Colonic mucosa (tissue), 4 donors: ENCODE measurements around the gene MDK. TPM values are rescaled to one million over a fixed set of nuclear protein-coding genes. Genes with fewer than 3 reads are reported as not detected.

Experiments
- DNase-seq: peaks from one replicate; pipeline ENCODE4 v3.0.0-alpha.2; 2020
- H3K27ac ChIP-seq: fragments of 200-600 bp; one replicate; pipeline ENCODE4 v1.8.0; 2021
- H3K27me3 ChIP-seq: fragments of 200-600 bp; one replicate; pipeline ENCODE4 v1.8.0; 2021
- H3K36me3 ChIP-seq: fragments of 200-600 bp; one replicate; pipeline ENCODE4 v1.8.0; 2021
- H3K4me1 ChIP-seq: fragments of 200-600 bp; one replicate; pipeline ENCODE4 v1.8.0; 2021; ENCODE audit warnings: mild to moderate bottlenecking
- H3K4me3 ChIP-seq: fragments of 200-600 bp; one replicate; pipeline ENCODE4 v1.8.0; 2021
- H3K9ac ChIP-seq, 2 donors: one replicate each; pipeline ENCODE4 v1.7.0; 2013; ENCODE audit warnings: control low read depth in 2 of 2, low read depth in 2 of 2, low read length in 2 of 2
- H3K9me3 ChIP-seq: fragments of 200-600 bp; one replicate; pipeline ENCODE4 v1.8.0; 2021
- intact Hi-C: fragments of 100-400 bp; cut with DNase I; formaldehyde crosslinking; loops from one replicate; pipeline ENCODE4 v1.14.1; 2022
- total RNA-seq, 2 donors: library from RNA; stranded (reverse); fragmentation: NEBNext Ultra II Directional in 1 of 2; extraction: Animal tissue kit (Norgen Biotek cat#: 25700) in 1 of 2; gene quantifications; one replicate each; pipeline ENCODE4 v1.2.1, GENCODE V29; 2021
- TF ChIP-seq, protein P1 (sequence below): fragments of 200-600 bp; IDR thresholded peaks from one replicate; pipeline ENCODE4 v1.8.0; 2022; ENCODE audit warnings: antibody characterized with exemption, mild to moderate bottlenecking
- donor health status: healthy.
- donor health status: DM: no; HTN: no; CAD: no.
- donor health status: DM: no; HTN: no; CAD: no.

The MDK gene
- total RNA-seq, 2 donors from 2014 or later = 80.4 to 98.9 TPM

DNA sequence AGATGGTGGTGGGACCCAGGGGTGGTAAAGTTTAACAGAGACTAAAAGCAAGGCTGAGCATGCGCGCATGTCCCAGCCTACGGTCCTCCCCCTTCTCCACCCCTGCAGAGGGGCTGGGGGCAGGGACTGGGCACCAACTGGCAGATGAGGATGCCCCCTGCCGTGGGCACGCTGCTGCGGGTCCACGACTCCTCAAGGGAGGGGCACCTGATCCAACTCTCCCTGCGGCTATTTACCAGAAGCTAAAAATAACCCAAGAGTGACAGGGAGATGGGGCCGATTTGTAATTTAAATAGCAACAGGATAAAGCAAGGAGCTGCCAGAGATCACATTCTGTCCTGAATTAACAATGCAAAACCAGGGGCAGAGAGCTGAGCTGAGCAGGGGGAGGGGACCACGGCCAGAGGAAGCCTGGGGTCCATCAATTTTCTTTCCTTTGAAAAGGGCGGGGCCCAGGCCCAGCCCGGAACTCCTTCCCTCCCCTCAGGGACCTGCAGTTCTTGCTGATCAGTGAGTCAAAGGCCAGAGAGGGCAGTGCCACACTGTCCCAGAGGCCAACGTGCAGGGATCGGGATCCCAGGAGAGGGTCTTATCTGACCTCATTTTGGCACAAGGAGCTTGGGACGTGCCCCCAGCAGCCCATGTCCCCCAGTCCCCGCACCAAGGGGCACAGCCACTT, 42.3 kb upstream of the MDK start:
- no peak overlapping the region for H3K27ac ChIP-seq
- DNase-seq = no peak
- no peaks in the 10 kb centered on the region for H3K36me3 ChIP-seq
- peaks cover 2% of the 10 kb centered on the region for H3K27me3 ChIP-seq
- intact Hi-C loops = no loop called here
- TF ChIP-seq, protein P1, sequence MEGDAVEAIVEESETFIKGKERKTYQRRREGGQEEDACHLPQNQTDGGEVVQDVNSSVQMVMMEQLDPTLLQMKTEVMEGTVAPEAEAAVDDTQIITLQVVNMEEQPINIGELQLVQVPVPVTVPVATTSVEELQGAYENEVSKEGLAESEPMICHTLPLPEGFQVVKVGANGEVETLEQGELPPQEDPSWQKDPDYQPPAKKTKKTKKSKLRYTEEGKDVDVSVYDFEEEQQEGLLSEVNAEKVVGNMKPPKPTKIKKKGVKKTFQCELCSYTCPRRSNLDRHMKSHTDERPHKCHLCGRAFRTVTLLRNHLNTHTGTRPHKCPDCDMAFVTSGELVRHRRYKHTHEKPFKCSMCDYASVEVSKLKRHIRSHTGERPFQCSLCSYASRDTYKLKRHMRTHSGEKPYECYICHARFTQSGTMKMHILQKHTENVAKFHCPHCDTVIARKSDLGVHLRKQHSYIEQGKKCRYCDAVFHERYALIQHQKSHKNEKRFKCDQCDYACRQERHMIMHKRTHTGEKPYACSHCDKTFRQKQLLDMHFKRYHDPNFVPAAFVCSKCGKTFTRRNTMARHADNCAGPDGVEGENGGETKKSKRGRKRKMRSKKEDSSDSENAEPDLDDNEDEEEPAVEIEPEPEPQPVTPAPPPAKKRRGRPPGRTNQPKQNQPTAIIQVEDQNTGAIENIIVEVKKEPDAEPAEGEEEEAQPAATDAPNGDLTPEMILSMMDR = no peak
- no peak overlapping the region for H3K9ac ChIP-seq
- no peaks in the 10 kb centered on the region for H3K9me3 ChIP-seq
- H3K4me3 ChIP-seq = no peak overlapping the region
- no peaks in the 10 kb centered on the region for H3K4me1 ChIP-seq

DNA sequence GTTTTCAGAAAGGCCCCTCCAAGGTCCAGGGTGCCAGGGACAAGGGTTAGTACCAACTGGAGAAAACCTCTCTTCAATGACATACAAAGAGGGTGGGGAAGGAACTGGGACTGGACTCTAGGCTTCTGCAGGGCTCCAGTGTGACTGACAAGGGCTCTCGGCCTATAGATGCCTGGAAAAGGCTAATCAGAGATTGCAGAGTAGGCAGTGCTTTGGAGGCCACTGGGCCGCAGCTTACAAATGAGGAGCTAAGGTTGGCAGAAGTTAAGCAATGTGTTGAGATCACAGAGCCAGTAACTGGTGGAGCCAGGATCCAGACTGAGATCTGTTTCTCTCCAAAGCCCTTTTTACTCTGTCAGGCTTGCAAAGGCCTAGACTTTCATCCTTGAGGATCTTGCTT, 41.7 kb upstream of the MDK start:
- H3K9ac ChIP-seq = no peak overlapping the region
- DNase-seq = no peak
- TF ChIP-seq, protein P1 = no peak
- no peaks in the 10 kb centered on the region for H3K36me3 ChIP-seq
- no peaks in the 10 kb centered on the region for H3K27me3 ChIP-seq
- no peak overlapping the region for H3K4me3 ChIP-seq
- H3K4me1 ChIP-seq = no peaks in the 10 kb centered on the region
- H3K27ac ChIP-seq = no peak overlapping the region
- intact Hi-C loops = no loop called here
- no peaks in the 10 kb centered on the region for H3K9me3 ChIP-seq

DNA sequence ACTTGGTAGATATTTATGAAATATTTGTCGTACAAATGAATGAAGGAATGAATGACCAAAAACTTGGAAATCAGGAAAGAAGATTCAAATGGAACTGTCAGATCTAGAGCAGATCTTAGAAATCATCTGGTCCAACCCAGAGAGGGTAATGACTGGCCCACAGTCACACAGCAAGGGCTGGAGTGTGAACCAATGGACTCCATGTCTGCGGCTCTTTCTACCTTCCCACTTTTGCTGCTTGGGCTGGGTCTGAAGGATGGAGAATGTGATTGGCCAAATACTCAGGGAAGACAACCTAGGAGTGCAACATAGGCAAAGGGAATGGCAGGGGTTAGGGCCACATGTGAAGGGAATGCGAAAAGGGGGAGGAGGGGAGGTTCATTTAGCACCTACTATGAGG, 40.0 kb upstream of the MDK start:
- H3K9me3 ChIP-seq = no peaks in the 10 kb centered on the region
- H3K36me3 ChIP-seq = no peaks in the 10 kb centered on the region
- intact Hi-C loops = no loop called here
- H3K4me1 ChIP-seq = no peaks in the 10 kb centered on the region
- no peaks in the 10 kb centered on the region for H3K27me3 ChIP-seq
- H3K9ac ChIP-seq = no peak overlapping the region
- H3K4me3 ChIP-seq = no peak overlapping the region
- H3K27ac ChIP-seq = no peak overlapping the region
- no peak for DNase-seq
- TF ChIP-seq, protein P1 = no peak

DNA sequence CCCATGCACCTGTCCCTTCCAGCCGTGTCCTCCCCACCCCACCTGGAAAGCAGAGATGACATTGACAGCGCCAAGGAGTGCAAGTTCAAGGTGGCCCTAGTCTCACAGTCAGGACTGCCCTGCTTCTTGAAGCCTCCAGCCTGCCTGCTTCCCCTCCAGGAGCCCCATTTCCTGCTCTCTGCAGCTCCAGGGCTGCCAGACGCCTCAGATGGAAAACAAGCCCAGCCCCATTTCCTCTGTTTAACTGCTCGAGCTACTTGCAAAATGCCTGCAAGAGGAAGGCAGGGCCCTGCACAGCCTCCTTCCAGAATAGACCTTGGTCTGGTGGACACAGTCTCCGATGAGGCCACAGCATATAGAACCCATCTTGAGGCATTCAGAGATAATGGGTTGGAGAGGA, 39.2 kb upstream of the MDK start:
- H3K27ac ChIP-seq = no peak overlapping the region
- no peak for DNase-seq

DNA sequence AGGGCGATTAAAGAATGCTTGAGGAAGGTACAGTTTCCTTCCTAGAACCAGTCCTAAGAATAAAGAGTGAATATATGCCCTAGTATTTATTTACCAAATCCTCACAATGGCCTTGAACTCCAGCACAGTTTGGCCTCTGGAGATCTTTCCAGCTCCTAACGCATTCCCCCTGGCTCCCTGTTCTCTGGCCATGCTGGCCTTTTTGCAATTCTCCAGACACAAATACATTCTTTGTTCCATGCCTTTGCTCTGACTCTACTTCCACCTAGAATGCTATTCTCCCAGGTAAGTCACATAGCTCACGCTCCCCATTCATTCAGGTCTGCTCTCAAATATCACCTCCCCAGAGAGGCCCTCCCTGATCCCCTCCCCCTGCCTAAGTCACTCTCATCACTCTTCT, 37.9 kb upstream of the MDK start:
- Histone ChIP-seq H3K27ac (no peak overlapping the region), H3K9me3 (no peaks in the 10 kb centered on the region), H3K4me1 (no peaks in the 10 kb centered on the region), H3K9ac (no peak overlapping the region), H3K36me3 (no peaks in the 10 kb centered on the region), H3K4me3 (no peak overlapping the region), H3K27me3 (no peaks in the 10 kb centered on the region)
- TF ChIP-seq, protein P1 = no peak
- DNase-seq = no peak
- intact Hi-C loops = no loop called here

More for the DNA sequence above, 39.2 kb upstream of the MDK start:
- intact Hi-C loops = no loop called here
- Histone ChIP-seq H3K9me3 (no peaks in the 10 kb centered on the region), H3K27me3 (no peaks in the 10 kb centered on the region), H3K36me3 (no peaks in the 10 kb centered on the region), H3K9ac (peak overlapping the region in 1 of 2 donors; percentile 14), H3K4me3 (no peak overlapping the region), H3K4me1 (no peaks in the 10 kb centered on the region)
- TF ChIP-seq, protein P1 = no peak
